Panc1 (cell line): Measurements from ENCODE around the gene NOL4L. TPM values are rescaled to one million over a fixed set of nuclear protein-coding genes. Genes with fewer than 3 reads are reported as not detected.

Experiments used
- ATAC-seq: fragments of 200-7000 bp; cut with Tn5 transposase; 2 replicates; pipeline ENCODE4 v1.9.1; 2020; ENCODE audit warnings: mild to moderate bottlenecking, moderate library complexity
- BruUV-seq: library from RNA; stranded (reverse); fragments of 400-500 nt; replicated peaks from 2 replicates; lab custom pipeline; 2021; lab: Mats Ljungman, UMichigan
- CTCF ChIA-PET: fragments of 300-600 bp; sonication (Branson Sonifier 250); formaldehyde crosslinking; loops from one replicate; lab custom pipeline; 2022; ENCODE audit warnings: antibody characterized with exemption; lab: Charles Lee
- POLR2A ChIA-PET: fragments of 300-600 bp; sonication (Branson Sonifier 250); formaldehyde crosslinking; loops from one replicate; lab custom pipeline; 2022; ENCODE audit warnings: antibody characterized with exemption; lab: Charles Lee
- DNase-seq: peaks from one replicate; pipeline ENCODE4 v3.0.0-alpha.2; 2010; ENCODE audit warnings: low read depth, low spot score
- H3K27ac ChIP-seq: 2 replicates; pipeline ENCODE4 v1.5.1; 2011; ENCODE audit warnings: mild to moderate bottlenecking, low read length, inconsistent platforms
- H3K27me3 ChIP-seq: fragments of 200-500 bp; sonication (Bioruptor generic); 2 replicates; pipeline ENCODE4 v1.6.0; 2014; ENCODE audit warnings: low read length, inconsistent platforms; ENCODE audit not compliant: control insufficient read depth, insufficient read depth
- H3K36me3 ChIP-seq: fragments of 200-500 bp; sonication (Bioruptor generic); 2 replicates; pipeline ENCODE4 v1.5.1; 2014; ENCODE audit warnings: inconsistent platforms, mild to moderate bottlenecking, low read length, moderate library complexity; ENCODE audit not compliant: control insufficient read depth, insufficient read depth
- H3K4me1 ChIP-seq: 2 replicates; pipeline ENCODE4 v1.5.1; 2011; ENCODE audit warnings: inconsistent platforms, mild to moderate bottlenecking, low read length, moderate library complexity; ENCODE audit not compliant: control insufficient read depth, insufficient read depth
- H3K4me3 ChIP-seq, 2 experiments: 2 replicates each; pipeline ENCODE4 v1.5.1; 2011 to 2012; ENCODE audit warnings: low read depth in 2 of 2, low read length in 2 of 2, mild to moderate bottlenecking in 2 of 2, inconsistent platforms in 1 of 2, moderate library complexity in 1 of 2
- H3K9me3 ChIP-seq: fragments of 200-500 bp; sonication (Bioruptor generic); 2 replicates; pipeline ENCODE4 v1.5.1; 2014; ENCODE audit warnings: low read depth, mild to moderate bottlenecking, inconsistent platforms, low read length, moderate library complexity; ENCODE audit not compliant: control insufficient read depth, insufficient read depth
- POLR2AphosphoS5 ChIP-seq: IDR thresholded peaks from 2 replicates; pipeline ENCODE4 v1.6.1; 2012; ENCODE audit warnings: mild to moderate bottlenecking, low read depth, low read length, moderate library complexity
- SIN3A ChIP-seq: IDR thresholded peaks from 2 replicates; pipeline ENCODE4 v1.6.1; 2012; ENCODE audit warnings: low read depth, mild to moderate bottlenecking, low read length, moderate library complexity, borderline replicate concordance; ENCODE audit not compliant: insufficient read depth
- TCF7L2 ChIP-seq: IDR thresholded peaks from 2 replicates; pipeline ENCODE4 v1.6.1; 2011; ENCODE audit warnings: mild to moderate bottlenecking, low read depth, low read length, inconsistent platforms
- in situ Hi-C: cut with HindIII; loops from 2 replicates; pipeline ENCODE4 v1.10.0; 2016; ENCODE audit warnings: low sequenced_read_pairs, low pct_unique_long_range_greater_than_20kb
- intact Hi-C: fragments of 100-400 bp; cut with micrococcal nuclease; formaldehyde crosslinking; loops from one replicate; pipeline ENCODE4 v1.10.0; 2022; ENCODE audit not compliant: unreplicated experiment
- total RNA-seq: library from RNA; stranded (reverse); gene quantifications from one replicate; pipeline ENCODE4 v1.2.1, GENCODE V29; 2021; ENCODE audit not compliant: unreplicated experiment
- TF ChIP-seq, protein P1 (sequence below): fragments of 450-650 bp; IDR thresholded peaks from 2 replicates; pipeline ENCODE4 v1.5.1; 2017; ENCODE audit warnings: mild to moderate bottlenecking
- TF ChIP-seq, protein P2 (sequence below), 2 experiments: IDR thresholded peaks; 2 replicates each; pipeline ENCODE4 v1.6.1; 2011 to 2012; ENCODE audit warnings: low read depth in 2 of 2, control low read depth in 1 of 2, low read length in 1 of 2, mild to moderate bottlenecking in 1 of 2, moderate library complexity in 1 of 2; ENCODE audit not compliant: insufficient read depth in 1 of 2

Gene NOL4L
- total RNA-seq, 1 experiment from 2014 or later, result 21.6 TPM

DNA sequence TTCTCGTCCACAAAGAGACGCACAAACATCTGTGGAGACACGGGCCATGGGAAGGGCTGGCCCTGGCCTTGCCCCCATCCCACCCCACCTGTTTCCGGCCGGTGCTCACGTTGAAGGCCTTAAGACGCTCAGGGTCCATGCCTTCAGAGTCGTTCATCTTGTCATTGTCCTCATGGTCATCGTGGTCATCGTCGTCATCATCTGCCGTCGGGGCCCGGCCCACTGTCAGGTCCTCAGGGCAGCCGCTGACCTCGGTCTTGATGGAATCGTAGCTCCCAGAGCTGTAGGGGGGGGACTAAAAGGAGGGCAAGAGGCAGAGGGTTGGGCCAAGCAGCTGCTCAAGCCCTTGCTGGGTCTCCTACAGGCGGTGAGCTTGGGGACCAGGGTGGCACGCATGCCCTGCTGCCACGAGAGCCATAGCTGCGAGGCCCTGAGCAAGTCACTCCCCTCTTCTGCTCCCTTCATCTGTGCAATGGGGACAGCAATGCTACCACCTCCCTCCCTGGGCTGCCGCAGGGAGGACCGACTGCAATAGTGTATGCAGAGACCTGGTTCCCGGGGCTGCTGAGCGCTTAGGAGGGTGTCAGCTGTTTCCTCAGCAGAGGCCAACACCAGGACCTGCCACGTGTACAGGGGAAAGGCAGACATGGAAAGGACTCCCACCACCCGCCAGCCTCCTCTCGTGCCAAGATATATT, 131.5 kb downstream of the NOL4L start:
- intact Hi-C loops, result no loop called here
- CTCF ChIA-PET, result no interaction called here
- ATAC-seq (no peak), DNase-seq (no peak)
- no peak overlapping the region for H3K4me3 ChIP-seq
- POLR2A ChIA-PET, result interaction anchor here (0.6 kb wide), 1 partner anchor 287 kb away, joined by 3 read pairs; no protein-coding TSS in a partner anchor
- BruUV-seq, result no TSS peak
- no peaks in the 10 kb centered on the region for H3K36me3 ChIP-seq
- no peaks in the 10 kb centered on the region for H3K27me3 ChIP-seq
- no peak for TF ChIP-seq TCF7L2
- no peak for TF ChIP-seq SIN3A
- TF ChIP-seq, protein P1, sequence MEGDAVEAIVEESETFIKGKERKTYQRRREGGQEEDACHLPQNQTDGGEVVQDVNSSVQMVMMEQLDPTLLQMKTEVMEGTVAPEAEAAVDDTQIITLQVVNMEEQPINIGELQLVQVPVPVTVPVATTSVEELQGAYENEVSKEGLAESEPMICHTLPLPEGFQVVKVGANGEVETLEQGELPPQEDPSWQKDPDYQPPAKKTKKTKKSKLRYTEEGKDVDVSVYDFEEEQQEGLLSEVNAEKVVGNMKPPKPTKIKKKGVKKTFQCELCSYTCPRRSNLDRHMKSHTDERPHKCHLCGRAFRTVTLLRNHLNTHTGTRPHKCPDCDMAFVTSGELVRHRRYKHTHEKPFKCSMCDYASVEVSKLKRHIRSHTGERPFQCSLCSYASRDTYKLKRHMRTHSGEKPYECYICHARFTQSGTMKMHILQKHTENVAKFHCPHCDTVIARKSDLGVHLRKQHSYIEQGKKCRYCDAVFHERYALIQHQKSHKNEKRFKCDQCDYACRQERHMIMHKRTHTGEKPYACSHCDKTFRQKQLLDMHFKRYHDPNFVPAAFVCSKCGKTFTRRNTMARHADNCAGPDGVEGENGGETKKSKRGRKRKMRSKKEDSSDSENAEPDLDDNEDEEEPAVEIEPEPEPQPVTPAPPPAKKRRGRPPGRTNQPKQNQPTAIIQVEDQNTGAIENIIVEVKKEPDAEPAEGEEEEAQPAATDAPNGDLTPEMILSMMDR, result no peak
- TF ChIP-seq, protein P2, sequence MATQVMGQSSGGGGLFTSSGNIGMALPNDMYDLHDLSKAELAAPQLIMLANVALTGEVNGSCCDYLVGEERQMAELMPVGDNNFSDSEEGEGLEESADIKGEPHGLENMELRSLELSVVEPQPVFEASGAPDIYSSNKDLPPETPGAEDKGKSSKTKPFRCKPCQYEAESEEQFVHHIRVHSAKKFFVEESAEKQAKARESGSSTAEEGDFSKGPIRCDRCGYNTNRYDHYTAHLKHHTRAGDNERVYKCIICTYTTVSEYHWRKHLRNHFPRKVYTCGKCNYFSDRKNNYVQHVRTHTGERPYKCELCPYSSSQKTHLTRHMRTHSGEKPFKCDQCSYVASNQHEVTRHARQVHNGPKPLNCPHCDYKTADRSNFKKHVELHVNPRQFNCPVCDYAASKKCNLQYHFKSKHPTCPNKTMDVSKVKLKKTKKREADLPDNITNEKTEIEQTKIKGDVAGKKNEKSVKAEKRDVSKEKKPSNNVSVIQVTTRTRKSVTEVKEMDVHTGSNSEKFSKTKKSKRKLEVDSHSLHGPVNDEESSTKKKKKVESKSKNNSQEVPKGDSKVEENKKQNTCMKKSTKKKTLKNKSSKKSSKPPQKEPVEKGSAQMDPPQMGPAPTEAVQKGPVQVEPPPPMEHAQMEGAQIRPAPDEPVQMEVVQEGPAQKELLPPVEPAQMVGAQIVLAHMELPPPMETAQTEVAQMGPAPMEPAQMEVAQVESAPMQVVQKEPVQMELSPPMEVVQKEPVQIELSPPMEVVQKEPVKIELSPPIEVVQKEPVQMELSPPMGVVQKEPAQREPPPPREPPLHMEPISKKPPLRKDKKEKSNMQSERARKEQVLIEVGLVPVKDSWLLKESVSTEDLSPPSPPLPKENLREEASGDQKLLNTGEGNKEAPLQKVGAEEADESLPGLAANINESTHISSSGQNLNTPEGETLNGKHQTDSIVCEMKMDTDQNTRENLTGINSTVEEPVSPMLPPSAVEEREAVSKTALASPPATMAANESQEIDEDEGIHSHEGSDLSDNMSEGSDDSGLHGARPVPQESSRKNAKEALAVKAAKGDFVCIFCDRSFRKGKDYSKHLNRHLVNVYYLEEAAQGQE (IDR thresholded peaks at IDR 0.05; ENCODE audit: insufficient read depth in 1 of 2, low read depth in 2 of 2, low read length in 1 of 2), result no peak
- TF ChIP-seq POLR2AphosphoS5, result no peak
- H3K27ac ChIP-seq, result no peak overlapping the region
- in situ Hi-C loops, result no loop called here
- peaks cover 21% of the 10 kb centered on the region for H3K4me1 ChIP-seq
- H3K9me3 ChIP-seq, result no peaks in the 10 kb centered on the region

DNA sequence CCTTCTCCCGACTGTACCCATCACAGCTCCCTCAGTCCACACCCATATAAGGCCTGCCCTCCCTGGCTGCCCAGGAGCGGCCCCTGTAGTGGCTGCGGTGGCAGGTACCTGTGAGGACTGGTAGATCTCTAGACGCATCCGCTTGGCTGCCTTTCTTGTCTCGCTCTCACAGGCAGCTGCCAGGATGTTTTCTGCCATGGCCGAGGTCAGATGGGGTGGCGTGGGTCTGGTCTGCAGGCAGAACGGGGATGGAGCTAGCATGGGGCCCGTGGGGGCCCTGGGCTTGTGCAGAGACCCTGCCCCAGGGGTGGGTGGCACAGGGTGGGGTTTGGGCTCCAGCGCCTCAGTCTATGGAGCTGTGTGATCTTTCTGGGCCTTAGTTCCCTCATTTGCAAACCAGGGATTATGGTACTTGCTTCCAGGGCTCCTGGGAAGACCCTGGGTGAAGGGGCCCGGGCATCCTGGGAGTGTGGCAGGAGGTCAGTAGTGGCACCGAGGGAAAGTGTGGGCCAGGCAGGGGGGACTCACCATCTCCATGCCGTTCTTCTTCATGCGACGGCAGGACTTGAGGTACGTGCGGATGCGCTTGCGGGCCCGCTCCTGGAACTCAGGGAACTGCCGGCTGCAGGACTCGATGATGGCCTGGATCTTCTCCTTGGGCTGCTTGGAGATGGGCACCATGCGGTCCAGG, 132.2 kb downstream of the NOL4L start:
- DNase-seq (no peak), ATAC-seq (no peak)
- no peak overlapping the region for H3K27ac ChIP-seq
- H3K9me3 ChIP-seq, result no peaks in the 10 kb centered on the region
- no TSS peak for BruUV-seq
- H3K4me1 ChIP-seq, result peaks cover 16% of the 10 kb centered on the region
- ChIA-PET POLR2A (interaction anchor here (0.6 kb wide), 1 partner anchor 286 kb away, joined by 3 read pairs; no protein-coding TSS in a partner anchor), CTCF (interaction anchor here (0.7 kb wide), 1 partner anchor 53 kb away, joined by 4 read pairs; no protein-coding TSS in a partner anchor)
- no peak overlapping the region for H3K4me3 ChIP-seq
- H3K36me3 ChIP-seq, result no peaks in the 10 kb centered on the region
- H3K27me3 ChIP-seq, result no peaks in the 10 kb centered on the region
- intact Hi-C loops, result no loop called here
- TF ChIP-seq POLR2AphosphoS5, result no peak
- TF ChIP-seq, protein P2 (IDR thresholded peaks at IDR 0.05; ENCODE audit: insufficient read depth in 1 of 2, low read depth in 2 of 2, low read length in 1 of 2), result no peak
- TF ChIP-seq TCF7L2, result no peak
- no peak for TF ChIP-seq SIN3A
- TF ChIP-seq, protein P1, result no peak
- in situ Hi-C loops, result no loop called here
